Neuronal stem cell (in vitro differentiated cells): Measurements from ENCODE around the gene CPM.

ENCODE experiments used
- DNase-seq: peaks from one replicate; pipeline ENCODE4 v3.0.0-alpha.2; 2013; ENCODE audit warnings: low spot score
- H2AFZ ChIP-seq: one replicate; pipeline ENCODE4 v1.6.1; 2013; ENCODE audit warnings: mild to moderate bottlenecking, low read length, inconsistent platforms
- H2AK5ac ChIP-seq: 2 replicates; pipeline ENCODE4 v1.6.1; 2013; ENCODE audit warnings: low read depth, mild to moderate bottlenecking, inconsistent platforms, low read length, moderate library complexity, mixed read lengths
- H2BK120ac ChIP-seq: 2 replicates; pipeline ENCODE4 v1.6.1; 2013; ENCODE audit warnings: low read depth, mild to moderate bottlenecking, inconsistent platforms, low read length, moderate library complexity, mixed read lengths
- H2BK12ac ChIP-seq: one replicate; pipeline ENCODE4 v1.6.1; 2013; ENCODE audit warnings: low read length, inconsistent platforms
- H2BK15ac ChIP-seq: 2 replicates; pipeline ENCODE4 v1.6.1; 2013; ENCODE audit warnings: mild to moderate bottlenecking, low read length, inconsistent platforms, mixed read lengths
- H2BK5ac ChIP-seq: one replicate; pipeline ENCODE4 v1.6.1; 2013; ENCODE audit warnings: inconsistent platforms, mild to moderate bottlenecking, low read length, moderate library complexity
- H3K14ac ChIP-seq: one replicate; pipeline ENCODE4 v1.6.1; 2013; ENCODE audit warnings: low read length, inconsistent platforms
- H3K18ac ChIP-seq: 2 replicates; pipeline ENCODE4 v1.6.1; 2013; ENCODE audit warnings: low read length, inconsistent platforms
- H3K23ac ChIP-seq: 2 replicates; pipeline ENCODE4 v1.6.1; 2013; ENCODE audit warnings: low read depth, mild to moderate bottlenecking, mixed read lengths, low read length, inconsistent platforms; ENCODE audit not compliant: poor library complexity
- H3K27ac ChIP-seq: replicated peaks from 3 replicates; pipeline ENCODE4 v1.5.1; 2013; ENCODE audit warnings: low read length, inconsistent platforms
- H3K27me3 ChIP-seq, 3 experiments: 2 replicates each; pipeline ENCODE4 v1.6.1; 2013; ENCODE audit warnings: low read length in 3 of 3, mild to moderate bottlenecking in 2 of 3, inconsistent platforms in 1 of 3, low read depth in 1 of 3, mixed read lengths in 1 of 3, moderate library complexity in 1 of 3; ENCODE audit not compliant: control insufficient read depth in 3 of 3, insufficient read depth in 3 of 3
- H3K36me3 ChIP-seq, 2 donors: replicated peaks in 1 of 2; 2 replicates each; pipeline ENCODE4 v1.6.1; 2013; ENCODE audit warnings: low read length in 2 of 2; ENCODE audit not compliant: control insufficient read depth in 2 of 2, insufficient read depth in 2 of 2
- H3K4ac ChIP-seq: 2 replicates; pipeline ENCODE4 v1.6.1; 2013; ENCODE audit warnings: inconsistent platforms, mild to moderate bottlenecking, low read length, moderate library complexity
- H3K4me1 ChIP-seq, 2 donors: 1 replicate in 1 of 2; 2 replicates in 1 of 2; pipeline ENCODE4 v1.6.1; 2013; ENCODE audit warnings: low read length in 2 of 2, low read depth in 1 of 2; ENCODE audit not compliant: control insufficient read depth in 2 of 2, insufficient read depth in 1 of 2
- H3K4me2 ChIP-seq: one replicate; pipeline ENCODE4 v1.6.1; 2013; ENCODE audit warnings: mild to moderate bottlenecking, low read length, inconsistent platforms; ENCODE audit not compliant: insufficient read depth, poor library complexity, severe bottlenecking
- H3K4me3 ChIP-seq, 2 donors: 2 replicates each; pipeline ENCODE4 v1.5.1; 2013; ENCODE audit warnings: low read length in 2 of 2, mild to moderate bottlenecking in 2 of 2, inconsistent platforms in 1 of 2, moderate library complexity in 1 of 2
- H3K79me1 ChIP-seq: one replicate; pipeline ENCODE4 v1.6.1; 2013; ENCODE audit warnings: low read depth, mild to moderate bottlenecking, inconsistent platforms, low read length, moderate library complexity
- H3K9ac ChIP-seq: one replicate; pipeline ENCODE4 v1.6.1; 2013; ENCODE audit warnings: mild to moderate bottlenecking, low read depth, low read length, inconsistent platforms; ENCODE audit not compliant: poor library complexity
- H3K9me3 ChIP-seq, 2 donors: replicated peaks in 1 of 2; 2 replicates each; pipeline versions ENCODE3 to v1.6.1; 2013; ENCODE audit warnings: low read length in 2 of 2, mild to moderate bottlenecking in 2 of 2, inconsistent platforms in 1 of 2, low read depth in 1 of 2, mixed read lengths in 1 of 2, moderate library complexity in 1 of 2; ENCODE audit not compliant: control insufficient read depth in 2 of 2, insufficient read depth in 1 of 2
- H4K8ac ChIP-seq: one replicate; pipeline ENCODE4 v1.6.1; 2013; ENCODE audit warnings: low read depth, mild to moderate bottlenecking, inconsistent platforms, low read length, moderate library complexity
- H4K91ac ChIP-seq: one replicate; pipeline ENCODE4 v1.6.1; 2013; ENCODE audit warnings: low read length, low read depth, mild to moderate bottlenecking, inconsistent platforms; ENCODE audit not compliant: poor library complexity
- WGBS, 2 donors: extraction: QIAGEN DNeasy Blood & Tissue Kit; methylation state at CpG; one replicate each; pipeline ENCODE4 v1.1.7; 2013; ENCODE audit warnings: missing lambda C conversion rate in 2 of 2, mixed read lengths in 1 of 2; ENCODE audit not compliant: insufficient read length in 2 of 2, insufficient replicate concordance in 1 of 2; ENCODE audit errors: extremely low coverage in 2 of 2; 5-methylcytosine and 5-hydroxymethylcytosine counted together

The CPM gene

GRCh38 chr12:68915055-68915454 is 17.9 kb downstream of the CPM start:
- no peak for DNase-seq
- WGBS, 2 donors = no CpG with 5 or more reads among the region's 3 CpGs

GRCh38 chr12:68913682-68914081 is 19.3 kb downstream of the CPM start:
- Histone ChIP-seq H3K27me3 (peaks cover 0 to 2% (median 0%) of the 10 kb centered on the region in 3 experiments), H3K4me1 (peaks cover 0 to 3% of the 10 kb centered on the region in 2 donors), H3K36me3 (no peaks in the 10 kb centered on the region), H3K4ac (no peak overlapping the region), H3K23ac (no peak overlapping the region), H2BK120ac (no peak overlapping the region), H3K4me2 (no peak overlapping the region), H3K9ac (no peak overlapping the region), H2AFZ (no peak overlapping the region), H2AK5ac (no peak overlapping the region), H2BK12ac (no peak overlapping the region), H3K79me1 (no peaks in the 10 kb centered on the region), H3K18ac (no peak overlapping the region), H3K9me3 (no peaks in the 10 kb centered on the region), H2BK15ac (no peak overlapping the region), H4K91ac (no peak overlapping the region), H3K4me3 (no peak overlapping the region), H2BK5ac (no peak overlapping the region), H3K14ac (no peak overlapping the region), H4K8ac (no peak overlapping the region), H3K27ac (no peak overlapping the region)
- DNase-seq = no peak
- no CpG with 5 or more reads among the region's 4 CpGs for WGBS, 2 donors

More at GRCh38 chr12:68915055-68915454, 17.9 kb downstream of the CPM start:
- no peak overlapping the region for H2BK15ac ChIP-seq
- H3K4me2 ChIP-seq = no peak overlapping the region
- no peak overlapping the region for H3K9ac ChIP-seq
- no peak overlapping the region for H2BK5ac ChIP-seq
- H3K9me3 ChIP-seq = peaks cover 0 to 2% of the 10 kb centered on the region in 2 donors
- no peak overlapping the region for H2AFZ ChIP-seq
- H3K4me3 ChIP-seq = no peak overlapping the region
- no peak overlapping the region for H3K14ac ChIP-seq
- H3K36me3 ChIP-seq = no peaks in the 10 kb centered on the region
- no peak overlapping the region for H2BK120ac ChIP-seq
- no peaks in the 10 kb centered on the region for H3K79me1 ChIP-seq
- H2AK5ac ChIP-seq = no peak overlapping the region
- no peak overlapping the region for H4K91ac ChIP-seq
- H3K4me1 ChIP-seq = peaks cover 0 to 3% of the 10 kb centered on the region in 2 donors
- no peak overlapping the region for H2BK12ac ChIP-seq
- H3K27ac ChIP-seq = no peak overlapping the region
- no peak overlapping the region for H4K8ac ChIP-seq
- no peak overlapping the region for H3K18ac ChIP-seq
- no peak overlapping the region for H3K23ac ChIP-seq
- H3K4ac ChIP-seq = no peak overlapping the region
- H3K27me3 ChIP-seq = peaks cover 0 to 5% (median 0%) of the 10 kb centered on the region in 3 experiments

GRCh38 chr12:68912916-68913315 is 20.1 kb downstream of the CPM start:
- H3K14ac ChIP-seq = no peak overlapping the region
- no peak overlapping the region for H2BK15ac ChIP-seq
- no peak overlapping the region for H4K8ac ChIP-seq
- H3K4me2 ChIP-seq = no peak overlapping the region
- no peak for DNase-seq
- H3K18ac ChIP-seq = no peak overlapping the region
- H3K36me3 ChIP-seq = no peaks in the 10 kb centered on the region
- no peak overlapping the region for H2BK12ac ChIP-seq
- no peak overlapping the region for H3K23ac ChIP-seq
- no peak overlapping the region for H4K91ac ChIP-seq
- no peak overlapping the region for H2BK5ac ChIP-seq
- H2BK120ac ChIP-seq = no peak overlapping the region
- no peak overlapping the region for H3K27ac ChIP-seq
- peaks cover 0 to 3% of the 10 kb centered on the region in 2 donors for H3K4me1 ChIP-seq
- H3K27me3 ChIP-seq = peaks cover 0 to 2% (median 0%) of the 10 kb centered on the region in 3 experiments
- no peak overlapping the region for H2AK5ac ChIP-seq
- no peak overlapping the region for H2AFZ ChIP-seq
- WGBS, 2 donors = no CpG with 5 or more reads among the region's 2 CpGs
- no peak overlapping the region for H3K4me3 ChIP-seq
- no peak overlapping the region for H3K9ac ChIP-seq
- no peak overlapping the region for H3K4ac ChIP-seq
- H3K9me3 ChIP-seq = no peaks in the 10 kb centered on the region
- H3K79me1 ChIP-seq = no peaks in the 10 kb centered on the region

GRCh38 chr12:68911197-68911718 is 21.7 kb downstream of the CPM start:
- no CpG with 5 or more reads among the region's 2 CpGs for WGBS, 2 donors
- Histone ChIP-seq H3K27ac (no peak overlapping the region), H2BK120ac (no peak overlapping the region), H3K4me3 (no peak overlapping the region), H3K4me2 (no peak overlapping the region), H2BK12ac (no peak overlapping the region), H3K79me1 (no peaks in the 10 kb centered on the region), H2AK5ac (no peak overlapping the region), H3K14ac (no peak overlapping the region), H3K27me3 (peaks cover 0 to 2% (median 0%) of the 10 kb centered on the region in 3 experiments), H3K23ac (no peak overlapping the region), H3K9me3 (no peaks in the 10 kb centered on the region), H3K18ac (no peak overlapping the region), H3K4me1 (peaks cover 0 to 3% of the 10 kb centered on the region in 2 donors), H4K91ac (no peak overlapping the region), H3K4ac (no peak overlapping the region), H3K9ac (no peak overlapping the region), H2AFZ (no peak overlapping the region), H3K36me3 (no peaks in the 10 kb centered on the region), H2BK5ac (no peak overlapping the region), H2BK15ac (no peak overlapping the region), H4K8ac (no peak overlapping the region)
- no peak for DNase-seq
